GM19239 (cell line): ENCODE measurements around the gene ANAPC1.
"Not testable (repeated sequence)": the region's sequence is repeated elsewhere in the genome, so short reads cannot be mapped to it uniquely, and the experiment has no call there.

ENCODE experiments used
- DNase-seq: peaks from one replicate; pipeline ENCODE4 v3.0.0; 2011; ENCODE audit warnings: low spot score; ENCODE audit not compliant: insufficient read length
- FAIRE-seq: peaks from 2 replicates; lab custom pipeline; 2011; peaks lifted over from hg19 to GRCh38; lab: Jason Lieb, UNC

The ANAPC1 gene

DNA sequence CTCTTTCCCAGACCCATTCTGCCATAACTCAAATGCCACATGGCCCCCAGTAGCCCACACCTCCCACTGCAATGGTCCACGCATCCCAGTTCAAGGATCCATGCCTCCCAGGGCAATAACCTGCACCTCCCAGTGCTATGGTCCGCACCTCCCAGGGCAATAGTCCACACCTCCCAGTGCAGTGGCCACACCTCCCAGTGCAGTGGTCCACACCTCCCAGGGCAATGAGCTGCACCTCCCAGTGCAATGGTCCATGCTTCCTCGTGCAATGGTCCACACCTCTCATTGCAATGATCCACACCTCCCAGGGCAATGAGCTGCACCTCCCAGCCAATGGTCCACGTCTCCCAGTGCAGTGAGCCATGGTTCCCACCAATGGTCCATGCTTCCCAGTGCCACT lies 135.6 kb downstream of the ANAPC1 start:
- DNase-seq, FAIRE-seq: not testable (repeated sequence)

DNA sequence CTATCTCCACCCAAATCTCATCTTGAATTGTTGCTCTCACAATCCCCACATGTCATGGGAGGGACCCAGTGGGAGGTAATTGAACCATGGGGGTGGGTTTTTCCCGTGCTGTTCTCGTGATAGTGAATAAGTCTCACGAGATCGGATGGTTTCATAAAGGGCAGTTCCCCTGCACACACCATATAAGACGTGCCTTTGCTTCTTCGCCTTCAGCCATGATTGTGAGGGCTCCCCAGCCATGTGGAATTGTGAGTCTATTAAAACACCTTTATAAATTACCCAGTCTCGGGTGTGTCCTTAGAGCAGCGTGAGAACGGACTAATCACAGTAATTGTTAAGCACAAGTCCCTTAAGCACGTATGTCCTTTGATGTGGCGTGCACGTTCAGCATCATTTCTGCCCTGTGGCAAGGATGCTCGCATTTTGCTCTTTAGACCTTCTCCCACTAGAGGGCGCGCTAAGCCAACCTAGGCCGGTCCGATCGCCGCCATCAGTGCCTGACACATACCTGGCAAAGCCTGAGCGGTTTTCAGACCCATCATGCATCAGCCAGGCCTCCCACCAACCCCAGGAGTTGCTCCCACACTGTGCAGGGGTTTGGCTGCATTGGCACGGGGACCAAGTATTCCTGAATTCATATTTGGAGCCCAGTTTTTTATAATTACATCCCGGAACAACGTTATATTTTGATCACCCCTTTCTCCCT lies 136.4 kb downstream of the ANAPC1 start:
- peak; percentile 99 for FAIRE-seq
- not testable (repeated sequence) for DNase-seq

DNA sequence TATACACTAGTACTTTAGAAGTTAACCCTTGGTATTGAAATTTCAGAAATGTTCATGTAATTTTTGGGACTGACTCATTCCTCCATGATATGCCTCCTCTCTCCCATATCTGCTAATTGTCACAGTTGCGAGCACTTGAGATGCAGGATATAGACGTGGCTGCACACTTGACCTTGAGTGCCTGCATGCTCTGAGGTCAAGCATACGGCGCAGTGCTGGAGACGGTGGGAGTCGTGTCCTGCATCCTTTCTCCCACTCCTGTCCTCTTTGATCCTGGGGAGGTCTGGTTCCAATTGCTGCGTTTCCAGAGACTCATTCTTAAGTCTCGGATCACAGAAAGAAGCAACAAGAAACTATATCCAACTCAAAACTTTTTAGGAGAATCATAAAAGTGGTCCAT lies 139.2 kb downstream of the ANAPC1 start:
- DNase-seq, FAIRE-seq: not testable (repeated sequence)

DNA sequence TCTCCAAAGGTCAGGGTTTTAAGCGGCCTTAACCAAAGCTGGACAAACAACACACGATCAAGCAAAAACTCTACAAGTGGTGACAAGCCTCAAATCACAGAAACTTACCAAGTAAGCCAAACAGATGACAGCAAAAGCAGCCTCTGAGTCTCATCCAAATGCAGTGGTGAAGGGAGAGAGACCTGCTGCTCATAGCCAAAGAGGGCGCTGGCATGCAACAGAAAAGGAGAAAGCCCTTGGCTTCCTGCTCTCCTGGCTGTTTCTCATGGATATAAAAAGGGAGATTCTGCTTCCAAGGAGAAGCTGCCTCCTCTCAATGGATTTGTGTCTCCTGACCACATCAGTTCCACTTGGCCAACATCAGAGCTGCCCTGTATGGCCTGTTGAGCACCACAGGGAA lies 142.5 kb downstream of the ANAPC1 start:
- not testable (repeated sequence) for DNase-seq, FAIRE-seq

DNA sequence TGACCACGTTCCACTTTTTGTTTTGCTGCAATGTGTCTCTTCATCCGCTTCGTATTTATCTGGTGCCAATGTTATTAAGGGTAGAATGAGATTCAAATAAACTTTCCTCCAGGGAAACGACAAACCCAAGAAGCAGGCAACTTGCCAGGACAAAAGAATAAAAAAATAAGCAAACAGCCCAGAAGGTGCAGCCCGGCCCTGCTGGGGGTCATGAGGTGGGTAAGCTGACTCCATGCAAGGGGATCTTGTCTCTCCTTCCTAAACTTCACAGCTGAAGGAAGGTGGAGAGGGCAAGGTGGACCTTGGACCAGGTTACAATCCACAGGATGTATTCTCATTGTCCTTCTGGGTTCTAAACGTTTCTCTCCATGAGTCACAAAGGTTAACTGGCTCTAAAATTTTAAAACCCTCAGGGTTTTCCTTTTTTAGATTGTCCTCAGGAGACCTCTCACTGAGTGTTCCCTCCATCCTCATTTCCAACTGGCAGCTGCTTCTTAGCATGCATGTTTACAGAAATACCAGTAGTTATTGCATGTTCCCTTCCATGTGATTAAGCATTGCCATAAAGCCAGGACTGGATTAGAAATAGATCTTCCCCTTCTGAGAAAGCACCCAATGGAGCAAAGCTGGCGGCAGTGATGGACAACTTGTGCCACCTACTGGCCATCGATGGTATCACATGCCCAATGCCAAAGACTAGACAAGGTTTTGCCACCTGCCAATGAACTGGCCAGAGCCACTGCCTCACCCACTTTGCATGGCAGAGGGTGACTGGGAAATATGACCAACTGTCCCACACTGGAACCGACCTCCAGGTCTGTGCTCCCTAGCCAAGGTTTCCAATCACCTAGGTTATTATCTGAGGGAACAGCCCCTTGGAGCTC lies 147.9 kb downstream of the ANAPC1 start:
- peak; percentile 92 for FAIRE-seq
- DNase-seq = not testable (repeated sequence)

DNA sequence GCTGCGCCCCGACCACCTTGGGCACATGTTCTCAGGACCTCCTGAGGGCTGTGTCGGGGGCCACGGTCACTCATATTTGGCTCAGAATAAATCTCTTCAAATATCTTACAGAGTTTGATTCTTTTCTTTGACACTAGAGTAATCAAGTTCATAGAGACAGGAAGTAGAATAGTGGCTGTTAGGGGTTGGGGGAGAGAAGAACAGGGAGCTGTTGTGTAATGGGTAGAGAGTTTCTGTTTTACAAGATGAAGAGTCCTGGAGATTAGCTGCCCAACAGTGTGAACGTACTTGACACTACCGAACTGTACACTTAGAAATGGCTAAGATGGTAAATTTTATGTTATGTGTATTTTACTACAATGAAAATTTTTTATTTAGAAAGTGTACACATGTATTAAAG lies 148.6 kb downstream of the ANAPC1 start:
- not testable (repeated sequence) for DNase-seq, FAIRE-seq

DNA sequence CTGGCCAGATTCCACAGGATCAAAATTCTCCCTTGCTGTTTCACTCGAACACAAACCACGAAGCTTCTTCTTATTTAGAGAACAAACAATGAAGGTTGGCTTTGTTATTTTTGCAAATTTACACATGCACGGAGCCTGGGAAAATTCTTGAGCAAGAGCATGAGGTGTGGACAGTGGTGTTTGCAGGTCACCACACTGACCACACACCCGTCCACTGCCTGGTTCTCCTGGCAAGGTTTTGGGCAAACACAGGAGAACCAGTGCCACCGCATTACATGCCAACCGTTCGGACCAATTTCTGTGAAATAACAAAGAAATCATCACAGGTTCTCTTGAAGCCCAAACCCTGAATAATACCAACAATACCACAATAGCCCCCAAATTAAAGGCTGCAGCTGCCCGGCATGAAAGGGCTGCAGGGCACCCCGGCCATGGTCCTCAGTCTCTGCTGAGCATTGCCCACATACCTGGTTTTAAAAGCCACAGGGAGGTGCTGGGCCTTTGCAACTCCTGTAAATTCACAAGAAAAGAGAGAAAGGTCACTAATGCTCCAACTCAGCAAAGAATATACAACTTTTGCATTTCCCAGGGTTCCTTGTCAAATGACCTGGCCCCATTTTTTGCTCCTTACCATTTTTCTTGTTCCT lies 154.1 kb downstream of the ANAPC1 start:
- DNase-seq, FAIRE-seq: not testable (repeated sequence)

DNA sequence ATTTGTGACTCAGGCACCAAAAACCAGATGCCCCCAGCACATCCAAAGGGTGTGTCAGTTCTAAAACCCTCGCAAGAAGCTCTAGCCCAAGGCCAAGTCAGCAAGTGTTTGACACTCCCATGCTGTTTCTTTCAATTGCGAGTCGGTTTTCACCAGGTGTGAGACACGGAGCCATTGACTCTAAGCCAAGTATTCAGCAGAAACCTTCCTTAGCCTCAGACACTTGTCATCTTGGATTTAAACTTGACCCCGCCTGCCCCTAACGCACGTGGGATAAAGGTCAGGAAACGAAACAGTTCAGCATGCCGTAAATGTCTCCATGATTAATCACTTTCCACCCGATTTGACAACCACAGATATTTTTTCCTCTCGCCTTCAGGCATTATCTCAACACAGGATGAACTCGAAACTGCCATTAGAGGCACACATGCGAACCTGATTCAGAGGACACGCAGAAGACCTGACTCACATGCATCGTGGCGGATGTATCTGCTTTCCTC lies 156.3 kb downstream of the ANAPC1 start:
- not testable (repeated sequence) for DNase-seq, FAIRE-seq

DNA sequence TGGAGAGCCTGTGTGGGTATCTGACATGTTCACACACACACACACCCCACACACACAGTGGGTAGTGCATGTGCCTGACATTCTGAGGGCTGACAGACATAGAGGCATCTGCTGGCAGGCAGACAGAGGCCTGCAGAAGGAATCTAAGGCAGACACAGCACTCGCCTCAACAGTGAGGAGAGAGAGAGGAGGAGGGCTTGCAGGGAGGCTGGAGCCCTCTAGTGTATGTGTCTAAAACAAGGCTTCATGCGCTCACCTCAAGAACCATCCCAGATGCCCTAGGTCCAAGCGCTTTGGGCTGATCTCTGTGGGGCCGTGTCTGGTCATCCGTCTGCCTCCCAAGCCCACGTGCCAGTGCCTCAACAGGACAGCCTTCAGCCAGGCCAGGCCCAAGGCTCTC lies 158.3 kb downstream of the ANAPC1 start:
- not testable (repeated sequence) for DNase-seq, FAIRE-seq

DNA sequence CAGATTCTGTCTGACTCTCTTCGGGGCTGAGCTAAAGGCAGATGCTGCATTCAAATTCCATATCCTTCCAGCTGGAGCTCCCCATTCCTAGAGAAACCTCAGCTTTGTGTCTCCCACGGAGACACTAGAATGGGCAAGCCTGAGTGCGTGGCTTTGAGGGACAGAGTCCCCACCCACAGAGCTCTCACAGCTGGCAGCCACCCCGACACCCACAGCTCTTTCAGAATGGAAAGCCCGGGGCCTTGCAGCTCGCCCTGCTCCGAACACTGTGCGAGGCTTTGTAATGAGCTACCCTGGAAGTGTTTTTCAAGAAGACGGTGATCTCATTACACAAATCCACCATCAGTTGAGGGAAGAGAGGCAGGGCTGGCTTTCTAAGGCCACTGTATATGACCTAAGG lies 164.4 kb downstream of the ANAPC1 start:
- not testable (repeated sequence) for FAIRE-seq, DNase-seq
